NK-92 (cell line): Measurements from ENCODE around the gene CCDC61.

ENCODE experiments used
- DNase-seq: peaks from one replicate; lab custom pipeline; 2025; ENCODE audit not compliant: unreplicated experiment; lab: John Stamatoyannopoulos, UW

Gene CCDC61

GRCh38 chr19:45973553-45974338 lies 21.5 kb upstream of the CCDC61 start, which contains the start of gene NOVA2:
Gene NOVA2, minus strand, starts transcription at chr19:45973865. Its CDS starts 514 bp downstream, at chr19:45973351.
- no peak for DNase-seq

GRCh38 chr19:45975306-45976070 lies 19.8 kb upstream of the CCDC61 start:
- no peak for DNase-seq

- no peak for DNase-seq
These were observed 19.1 kb upstream of the CCDC61 start for GRCh38 chr19:45976178-45976577.

- DNase-seq = no peak
These were observed 17.1 kb upstream of the CCDC61 start for GRCh38 chr19:45978156-45978555.

- no peak for DNase-seq
These were observed 13.9 kb upstream of the CCDC61 start for GRCh38 chr19:45981350-45981749.

GRCh38 chr19:45985321-45985720 lies 9.9 kb upstream of the CCDC61 start:
- DNase-seq = no peak

- no peak for DNase-seq
These were observed 5.0 kb upstream of the CCDC61 start for GRCh38 chr19:45990113-45990728.

GRCh38 chr19:45994456-45994997 lies 740 bp upstream of the CCDC61 start:
- DNase-seq = no peak

GRCh38 chr19:45995715-45996385 lies 583 bp downstream of the CCDC61 start:
- DNase-seq = no peak

GRCh38 chr19:45996933-45997332 lies 1.7 kb downstream of the CCDC61 start:
- DNase-seq = no peak

- no peak for DNase-seq
These were observed 3.6 kb downstream of the CCDC61 start for GRCh38 chr19:45998834-45999233.

GRCh38 chr19:45999653-46000121 lies 4.4 kb downstream of the CCDC61 start:
- DNase-seq = no peak

- DNase-seq = no peak
These were observed 5.4 kb downstream of the CCDC61 start for GRCh38 chr19:46000491-46001246.

- no peak for DNase-seq
These were observed 7.5 kb downstream of the CCDC61 start for GRCh38 chr19:46002678-46003275.

GRCh38 chr19:46006411-46006810 lies 11.1 kb downstream of the CCDC61 start:
- DNase-seq = no peak

- DNase-seq = no peak
These were observed 14.6 kb downstream of the CCDC61 start for GRCh38 chr19:46009530-46010510.

- DNase-seq = no peak
These were observed 19.3 kb downstream of the CCDC61 start for GRCh38 chr19:46014534-46014933.

GRCh38 chr19:46014941-46015686 lies 19.8 kb downstream of the CCDC61 start:
- DNase-seq = no peak
